Transverse colon (tissue), 4 donors: ENCODE results near the gene CHCT1.

Experiments used
- CTCF ChIP-seq, 5 experiments: fragments of 200-600 bp in 3 of 5; fragments of 450-650 bp in 2 of 5; sonication (generic) in 3 of 5; IDR thresholded peaks; 1 replicate in 2 of 5; 2 replicates in 3 of 5; pipeline ENCODE4 v1.5.1; 2016 to 2017; ENCODE audit warnings: antibody characterized with exemption in 5 of 5, inconsistent platforms in 3 of 5, mild to moderate bottlenecking in 2 of 5, moderate library complexity in 1 of 5
- EP300 ChIP-seq: sonication (generic); formaldehyde crosslinking; IDR thresholded peaks from one replicate; pipeline ENCODE4 v1.6.1; 2017; ENCODE audit warnings: antibody characterized with exemption, low read depth
- POLR2A ChIP-seq: fragments of 450-650 bp; IDR thresholded peaks from one replicate; pipeline ENCODE4 v1.6.1; 2016; ENCODE audit warnings: antibody characterized with exemption, mild to moderate bottlenecking, moderate library complexity
- POLR2AphosphoS5 ChIP-seq, 3 donors: sonication (generic); formaldehyde crosslinking; IDR thresholded peaks; one replicate each; pipeline ENCODE4 v1.6.1; 2016; ENCODE audit warnings: antibody characterized with exemption in 3 of 3

GRCh38 chr17:60468371-60468770 is 46.1 kb downstream of the CHCT1 start:
- TF ChIP-seq EP300 (no peak), POLR2A (no peak), CTCF (IDR thresholded peaks at IDR 0.05) (no peak), POLR2AphosphoS5 (IDR thresholded peaks at IDR 0.05) (no peak)
